ENCODE data around the gene ESAM.
A peak's percentile ranks its signal among the peaks of the same experiment; 100 is the strongest.

The ESAM gene

DNA sequence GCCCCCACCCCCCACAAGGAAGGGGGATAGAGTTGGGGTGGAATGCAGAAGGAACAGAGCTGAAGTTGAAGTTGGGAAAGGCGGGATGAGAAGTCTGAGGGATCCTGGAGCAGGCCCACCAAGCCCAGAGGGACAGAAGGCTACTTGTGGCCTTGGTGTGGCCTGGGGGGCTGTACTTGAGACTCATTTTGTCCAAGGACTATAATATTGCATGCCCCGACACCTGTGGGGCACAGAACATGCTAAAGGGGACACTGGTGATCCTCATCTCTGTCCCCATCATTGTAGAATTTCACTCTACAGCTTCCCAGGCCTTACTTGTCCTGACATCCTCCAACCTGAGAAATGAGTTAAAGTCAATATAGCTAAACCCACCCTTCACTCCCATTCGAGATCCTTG is 1.3 kb downstream of the ESAM start:
- TF ChIP-seq, protein P1, sequence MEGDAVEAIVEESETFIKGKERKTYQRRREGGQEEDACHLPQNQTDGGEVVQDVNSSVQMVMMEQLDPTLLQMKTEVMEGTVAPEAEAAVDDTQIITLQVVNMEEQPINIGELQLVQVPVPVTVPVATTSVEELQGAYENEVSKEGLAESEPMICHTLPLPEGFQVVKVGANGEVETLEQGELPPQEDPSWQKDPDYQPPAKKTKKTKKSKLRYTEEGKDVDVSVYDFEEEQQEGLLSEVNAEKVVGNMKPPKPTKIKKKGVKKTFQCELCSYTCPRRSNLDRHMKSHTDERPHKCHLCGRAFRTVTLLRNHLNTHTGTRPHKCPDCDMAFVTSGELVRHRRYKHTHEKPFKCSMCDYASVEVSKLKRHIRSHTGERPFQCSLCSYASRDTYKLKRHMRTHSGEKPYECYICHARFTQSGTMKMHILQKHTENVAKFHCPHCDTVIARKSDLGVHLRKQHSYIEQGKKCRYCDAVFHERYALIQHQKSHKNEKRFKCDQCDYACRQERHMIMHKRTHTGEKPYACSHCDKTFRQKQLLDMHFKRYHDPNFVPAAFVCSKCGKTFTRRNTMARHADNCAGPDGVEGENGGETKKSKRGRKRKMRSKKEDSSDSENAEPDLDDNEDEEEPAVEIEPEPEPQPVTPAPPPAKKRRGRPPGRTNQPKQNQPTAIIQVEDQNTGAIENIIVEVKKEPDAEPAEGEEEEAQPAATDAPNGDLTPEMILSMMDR (IDR thresholded peaks at IDR 0.05; ENCODE audit: low read depth, low read length), result no peak
- H3K4me3 ChIP-seq (ENCODE audit: low read depth, low read length), result no peak overlapping the region
- H3K27me3 ChIP-seq (ENCODE audit: insufficient read depth, low read depth, severe bottlenecking), result no peaks in the 10 kb centered on the region
- no peaks in the 10 kb centered on the region for H3K36me3 ChIP-seq
- H3K27ac ChIP-seq, result no peak overlapping the region
- no peaks in the 10 kb centered on the region for H3K9me3 ChIP-seq (ENCODE audit: severe bottlenecking)
- DNase-seq, result no peak

DNA sequence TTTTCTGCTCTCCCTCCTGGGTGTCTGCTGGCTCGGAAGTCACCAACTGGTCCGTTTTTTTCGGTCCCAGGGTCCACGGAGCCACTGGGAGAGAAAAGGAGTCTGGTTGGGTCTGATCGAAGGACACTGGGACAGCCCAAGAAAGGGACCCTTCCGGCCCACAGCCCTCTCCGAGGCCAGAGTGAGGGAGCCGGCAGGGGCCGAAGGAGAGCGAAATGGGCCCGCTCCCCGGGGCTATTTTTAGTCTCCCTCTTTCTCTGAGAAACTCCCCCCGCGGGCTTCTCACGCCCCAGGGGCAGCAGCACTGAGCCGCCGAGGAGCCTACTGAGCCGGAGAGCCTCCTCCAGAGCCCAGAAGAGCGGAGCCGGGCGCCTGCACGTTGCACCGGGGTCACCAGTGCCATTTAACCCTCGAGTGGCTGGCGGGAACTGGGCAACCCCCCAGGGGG is 1.9 kb downstream of the ESAM start:
- TF ChIP-seq, protein P1 (IDR thresholded peaks at IDR 0.05; ENCODE audit: low read depth, low read length), result no peak
- Histone ChIP-seq H3K9me3 (ENCODE audit: severe bottlenecking) (no peaks in the 10 kb centered on the region), H3K27ac (no peak overlapping the region), H3K36me3 (no peaks in the 10 kb centered on the region), H3K4me3 (ENCODE audit: low read depth, low read length) (no peak overlapping the region), H3K27me3 (ENCODE audit: insufficient read depth, low read depth, severe bottlenecking) (no peaks in the 10 kb centered on the region)
- DNase-seq, result no peak

DNA sequence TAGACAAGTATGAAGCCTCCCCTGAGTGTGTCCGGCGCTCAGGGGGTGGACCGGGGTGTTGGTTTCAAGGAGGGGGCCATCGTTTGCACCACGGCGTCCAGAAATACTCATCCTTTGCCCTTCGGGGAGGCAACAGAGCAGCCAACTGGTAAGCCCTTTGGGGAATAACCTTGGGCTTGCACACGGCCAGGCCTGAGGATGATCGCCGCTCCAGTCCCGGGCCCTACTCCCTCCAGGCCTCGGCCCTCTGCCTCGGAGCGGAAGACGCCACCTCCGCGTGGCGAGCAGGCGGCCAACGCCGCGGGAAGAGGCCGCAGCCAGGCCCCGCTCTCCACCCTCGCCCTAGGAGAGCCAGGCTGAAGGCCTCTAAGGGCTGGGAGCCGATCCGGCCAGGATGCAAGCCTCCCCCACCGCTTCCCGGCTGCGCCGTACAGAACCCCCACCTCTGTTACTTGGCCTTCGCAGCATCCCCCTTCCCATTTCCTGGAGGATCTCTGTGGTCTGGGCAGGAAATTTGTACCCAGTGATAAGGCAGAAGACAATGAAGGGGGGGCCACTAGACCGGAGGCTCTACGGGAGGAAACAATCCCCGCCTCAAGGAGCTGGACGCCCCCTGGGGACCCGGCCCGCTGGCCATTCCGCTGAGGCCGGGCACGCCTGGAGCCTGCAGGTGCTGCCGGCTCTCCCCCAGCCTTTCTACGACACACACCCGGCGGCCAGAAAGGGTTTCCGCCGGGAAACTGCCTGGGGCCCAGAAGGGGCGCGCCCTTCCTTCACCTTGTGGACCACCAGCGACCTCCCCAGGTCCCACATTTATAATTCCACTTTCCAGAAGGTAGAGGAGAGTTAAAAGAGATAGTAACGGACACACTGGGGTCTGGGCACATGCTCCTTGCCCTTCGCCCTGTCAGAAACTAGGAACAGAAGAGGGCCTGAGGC is 2.6 kb downstream of the ESAM start:
- Histone ChIP-seq H3K27me3 (ENCODE audit: insufficient read depth, low read depth, severe bottlenecking) (no peaks in the 10 kb centered on the region), H3K9me3 (ENCODE audit: severe bottlenecking) (no peaks in the 10 kb centered on the region), H3K27ac (no peak overlapping the region), H3K36me3 (no peaks in the 10 kb centered on the region), H3K4me3 (ENCODE audit: low read depth, low read length) (no peak overlapping the region)
- TF ChIP-seq, protein P1 (IDR thresholded peaks at IDR 0.05; ENCODE audit: low read depth, low read length), result no peak
- DNase-seq, result no peak

DNA sequence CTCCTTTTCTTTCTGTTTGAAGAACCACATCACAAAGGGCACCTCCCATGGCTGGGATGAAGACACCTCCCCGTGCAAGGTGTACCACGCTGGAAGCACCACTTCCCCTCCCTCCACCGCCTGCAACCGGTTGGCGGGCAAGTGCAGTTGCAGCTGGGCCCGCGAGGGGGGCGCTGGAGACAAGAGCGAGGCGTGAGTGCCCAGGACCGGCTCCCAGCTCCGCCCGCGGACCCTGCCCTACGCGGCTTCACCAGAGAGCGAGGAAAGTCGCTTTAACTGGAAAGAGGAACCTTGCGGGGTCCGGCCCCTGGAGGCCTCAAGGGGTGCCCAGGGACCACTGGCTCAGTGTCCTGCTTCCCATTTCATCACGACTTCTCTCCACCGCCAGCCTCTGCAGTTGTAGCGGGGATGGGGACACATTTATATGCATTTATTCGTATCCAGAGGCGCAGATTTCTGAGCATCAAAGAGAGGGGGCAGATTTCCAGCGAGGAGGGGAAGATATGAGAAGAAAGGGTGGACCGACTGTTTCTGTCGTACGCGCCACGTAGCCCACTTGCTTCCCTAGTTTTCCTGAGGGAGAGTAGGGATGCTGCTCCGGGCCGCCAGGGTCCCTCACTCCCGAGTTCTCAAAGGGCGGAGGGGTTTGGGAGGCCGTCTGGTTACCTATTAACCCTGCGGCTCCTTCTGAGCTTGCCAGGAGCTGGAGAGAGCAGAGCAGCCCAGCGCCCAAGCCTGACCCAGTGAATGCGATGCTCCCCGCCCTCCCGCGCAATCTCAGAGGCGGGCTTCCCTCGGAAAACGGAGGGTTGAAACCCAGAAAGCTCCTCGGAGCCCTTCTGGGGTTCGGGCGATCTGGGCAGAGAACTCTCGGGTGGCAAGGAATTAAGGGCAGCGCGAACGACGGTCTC is 3.5 kb downstream of the ESAM start:
- H3K36me3 ChIP-seq, result no peaks in the 10 kb centered on the region
- H3K27me3 ChIP-seq (ENCODE audit: insufficient read depth, low read depth, severe bottlenecking), result no peaks in the 10 kb centered on the region
- no peak overlapping the region for H3K4me3 ChIP-seq (ENCODE audit: low read depth, low read length)
- TF ChIP-seq, protein P1 (IDR thresholded peaks at IDR 0.05; ENCODE audit: low read depth, low read length), result 0 out of 2 replicates have a peak, but pooled peaks have one; percentile 16
- no peak for DNase-seq
- no peaks in the 10 kb centered on the region for H3K9me3 ChIP-seq (ENCODE audit: severe bottlenecking)
- H3K27ac ChIP-seq, result no peak overlapping the region

DNA sequence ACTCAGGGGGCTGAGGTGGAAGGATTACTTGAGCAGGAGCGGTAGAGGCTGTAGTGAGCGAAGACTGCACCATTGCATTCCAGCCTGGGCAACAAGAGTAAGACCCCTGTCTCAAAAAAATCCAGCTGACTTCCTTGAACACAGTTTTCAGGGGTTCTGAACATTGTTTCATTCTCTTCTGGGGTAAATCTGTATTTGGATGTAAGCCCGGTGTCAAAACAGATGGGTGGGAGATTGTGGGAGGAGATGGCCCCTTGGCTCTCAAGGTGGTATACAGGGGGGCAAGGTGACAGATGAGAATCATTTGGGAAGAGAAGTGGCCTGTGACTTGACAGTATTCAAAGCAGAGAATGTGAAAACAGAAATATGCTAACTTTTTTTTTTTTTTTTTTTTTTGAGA is 4.8 kb downstream of the ESAM start:
- no peak overlapping the region for H3K27ac ChIP-seq
- no peaks in the 10 kb centered on the region for H3K9me3 ChIP-seq (ENCODE audit: severe bottlenecking)
- no peak overlapping the region for H3K4me3 ChIP-seq (ENCODE audit: low read depth, low read length)
- H3K36me3 ChIP-seq, result no peaks in the 10 kb centered on the region
- no peak for DNase-seq
- H3K27me3 ChIP-seq (ENCODE audit: insufficient read depth, low read depth, severe bottlenecking), result no peaks in the 10 kb centered on the region
- TF ChIP-seq, protein P1 (IDR thresholded peaks at IDR 0.05; ENCODE audit: low read depth, low read length), result no peak

Measured in WERI-Rb-1 (cell line).